ENCODE data around the gene PBX4.

Gene PBX4

DNA sequence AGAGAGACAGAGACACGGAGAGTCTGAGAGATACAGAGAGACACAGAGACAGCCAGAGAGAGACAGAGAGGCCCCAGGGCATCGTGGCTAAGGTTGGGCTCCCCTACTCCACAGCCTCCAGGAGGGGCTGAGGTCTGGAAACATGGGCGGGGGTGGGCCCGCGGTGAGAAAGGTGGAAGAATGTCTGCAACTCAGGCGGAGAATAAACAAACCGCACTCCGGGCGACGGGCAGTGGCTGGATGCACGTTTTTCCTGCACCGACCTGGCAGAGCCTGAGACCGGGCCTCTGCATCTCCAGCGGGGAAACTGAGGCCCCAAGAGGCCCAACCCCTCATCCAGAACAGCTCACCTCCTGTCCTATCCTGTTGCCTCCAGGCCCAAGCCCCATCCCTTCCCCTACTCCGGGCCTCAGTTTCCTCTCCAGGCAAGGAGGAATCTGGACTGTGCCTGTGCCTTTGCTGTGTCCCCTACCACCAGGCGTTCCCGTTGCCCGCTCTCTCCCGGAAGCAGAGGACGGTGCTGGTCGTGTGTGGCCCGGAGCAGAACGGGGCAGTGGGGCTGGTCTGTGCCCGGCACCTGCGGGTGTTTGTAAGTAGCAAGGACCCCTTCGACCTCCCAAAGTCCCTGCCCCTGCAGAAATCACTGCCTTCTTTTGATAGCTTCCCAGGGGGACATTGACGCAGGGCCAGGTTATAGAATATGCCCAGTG lies 83.8 kb downstream of the PBX4 start:
- H3K27ac ChIP-seq (ENCODE audit: insufficient read depth, low read length, poor library complexity, severe bottlenecking) = no peak overlapping the region
- H3K4me3 ChIP-seq (ENCODE audit: insufficient read depth, low read depth, low read length, poor library complexity, severe bottlenecking) = no peak overlapping the region
- H3K9me3 ChIP-seq (ENCODE audit: control insufficient read depth, low read length) = no peaks in the 10 kb centered on the region

DNA sequence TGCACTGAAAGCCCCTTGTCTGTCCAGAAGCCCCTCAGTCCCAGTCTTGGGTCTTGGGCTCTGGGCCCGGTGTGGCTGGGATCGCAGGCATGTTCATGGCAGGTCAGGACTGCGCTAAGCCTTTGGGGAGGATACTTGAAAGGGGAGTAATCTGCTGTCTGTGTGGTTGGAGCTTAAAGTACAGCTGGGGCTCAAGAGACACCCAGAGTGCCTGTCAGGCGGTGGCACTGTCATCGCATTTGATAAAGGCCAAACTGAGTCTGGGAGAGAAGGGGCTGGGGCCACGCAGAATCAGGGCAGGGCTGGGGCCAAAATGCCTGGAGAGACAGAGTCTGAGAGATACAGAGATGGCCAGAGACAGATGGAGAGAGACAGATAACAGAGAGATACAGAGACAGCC lies 84.6 kb downstream of the PBX4 start:
- H3K36me3 ChIP-seq (ENCODE audit: control insufficient read depth, insufficient read depth, low read length) = peaks cover 6% of the 10 kb centered on the region
- H3K9me3 ChIP-seq (ENCODE audit: control insufficient read depth, low read length) = no peaks in the 10 kb centered on the region
- no peaks in the 10 kb centered on the region for H3K27me3 ChIP-seq (replicated peaks; ENCODE audit: control insufficient read depth, insufficient read depth, low read length, poor library complexity, severe bottlenecking)
- DNase-seq = no peak
- H3K4me3 ChIP-seq (ENCODE audit: insufficient read depth, low read depth, low read length, poor library complexity, severe bottlenecking) = no peak overlapping the region
- peaks cover 23% of the 10 kb centered on the region for H3K4me1 ChIP-seq (ENCODE audit: control insufficient read depth, insufficient read depth, low read length, poor library complexity, severe bottlenecking)
- H3K27ac ChIP-seq (ENCODE audit: insufficient read depth, low read length, poor library complexity, severe bottlenecking) = no peak overlapping the region

More for the DNA sequence above, 83.8 kb downstream of the PBX4 start:
- no peaks in the 10 kb centered on the region for H3K27me3 ChIP-seq (replicated peaks; ENCODE audit: control insufficient read depth, insufficient read depth, low read length, poor library complexity, severe bottlenecking)
- no peaks in the 10 kb centered on the region for H3K36me3 ChIP-seq (ENCODE audit: control insufficient read depth, insufficient read depth, low read length)
- H3K4me1 ChIP-seq (ENCODE audit: control insufficient read depth, insufficient read depth, low read length, poor library complexity, severe bottlenecking) = peaks cover 23% of the 10 kb centered on the region
- DNase-seq = no peak

DNA sequence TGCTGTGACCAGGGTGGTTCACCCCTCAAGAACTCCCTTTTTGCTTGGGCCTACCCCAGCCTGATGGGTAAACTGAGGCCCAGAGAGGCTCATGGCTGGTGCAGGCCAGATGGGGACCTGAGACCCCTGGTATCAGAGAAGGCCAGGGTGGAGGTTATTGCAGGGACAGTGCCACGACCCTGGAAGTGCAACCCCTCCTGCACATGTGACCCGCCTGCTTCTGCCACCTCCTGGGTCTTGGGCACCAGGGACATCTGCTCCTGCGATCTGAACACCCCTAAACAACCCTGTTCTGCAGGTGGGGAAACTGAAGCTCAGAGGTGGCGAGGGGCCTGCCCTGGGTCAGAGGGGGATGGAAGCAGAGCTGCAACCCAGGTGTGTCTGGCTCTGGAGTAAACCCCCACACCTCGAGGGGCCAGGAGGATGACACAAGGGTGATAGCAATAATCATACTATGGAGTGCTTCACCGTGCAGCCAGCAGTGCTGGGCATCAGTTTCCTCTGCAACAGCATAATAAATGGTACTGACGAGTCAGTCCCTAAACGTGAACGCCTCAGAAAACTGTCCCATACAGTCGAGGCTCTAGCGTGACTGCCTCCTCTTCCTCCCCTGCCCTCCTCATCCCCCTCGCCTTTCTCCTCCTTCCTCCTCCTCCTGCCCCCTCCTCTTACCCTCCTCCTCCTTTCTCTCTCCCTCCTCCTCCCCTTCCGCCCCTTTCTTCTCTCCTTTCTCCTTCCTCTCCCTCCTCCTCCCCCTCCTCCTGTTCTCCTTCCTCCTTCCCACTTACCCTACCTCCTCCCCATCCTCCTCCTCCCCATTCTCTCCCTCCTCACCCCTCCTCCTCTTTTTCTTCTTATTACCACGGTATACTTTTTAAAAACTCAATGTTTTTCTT lies 85.4 kb downstream of the PBX4 start:
- H3K4me3 ChIP-seq (ENCODE audit: insufficient read depth, low read depth, low read length, poor library complexity, severe bottlenecking) = no peak overlapping the region
- no peak for DNase-seq

DNA sequence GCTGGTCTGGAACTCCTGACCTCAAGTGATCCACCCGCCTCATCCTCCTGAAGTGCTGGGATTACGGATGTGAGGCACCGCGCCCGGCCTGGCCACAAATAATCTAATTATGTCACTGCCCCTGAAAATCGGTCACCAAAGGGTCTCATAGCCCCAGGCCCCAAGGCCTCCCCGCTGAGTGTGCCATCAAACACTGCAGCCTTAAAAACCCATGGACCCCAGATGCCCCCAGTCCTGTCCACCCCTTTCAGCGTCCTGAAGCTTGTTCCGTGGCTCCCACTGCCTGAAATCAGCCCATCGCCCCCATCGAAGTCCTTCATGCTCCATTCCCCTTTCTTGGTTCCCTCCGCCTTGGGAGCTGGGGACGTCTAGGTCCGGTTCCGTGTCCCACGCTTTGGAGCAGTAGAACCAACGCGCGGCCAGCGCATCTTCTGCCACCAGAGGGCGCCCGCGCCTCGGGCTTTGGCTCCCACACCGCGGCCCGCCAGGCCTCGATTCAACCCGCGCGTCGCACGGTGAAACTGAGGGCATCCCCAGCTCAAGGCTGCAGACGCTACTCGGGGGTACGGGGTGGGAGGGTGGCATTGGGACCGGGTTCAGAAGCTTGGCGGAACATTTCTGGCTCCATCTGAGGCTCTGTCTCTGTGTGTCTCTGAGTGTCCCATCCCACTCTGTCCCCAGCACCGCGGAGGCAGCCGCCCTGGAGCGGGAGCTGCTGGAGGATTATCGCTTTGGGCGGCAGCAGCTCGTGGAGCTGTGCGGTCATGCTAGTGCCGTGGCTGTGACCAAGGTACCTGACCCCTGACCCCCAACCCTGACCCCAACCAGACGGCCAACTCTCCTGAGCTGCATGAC lies 86.3 kb downstream of the PBX4 start:
- peaks cover 20% of the 10 kb centered on the region for H3K36me3 ChIP-seq (ENCODE audit: control insufficient read depth, insufficient read depth, low read length)
- no peaks in the 10 kb centered on the region for H3K27me3 ChIP-seq (replicated peaks; ENCODE audit: control insufficient read depth, insufficient read depth, low read length, poor library complexity, severe bottlenecking)
- H3K27ac ChIP-seq (ENCODE audit: insufficient read depth, low read length, poor library complexity, severe bottlenecking) = no peak overlapping the region
- H3K4me3 ChIP-seq (ENCODE audit: insufficient read depth, low read depth, low read length, poor library complexity, severe bottlenecking) = no peak overlapping the region
- H3K9me3 ChIP-seq (ENCODE audit: control insufficient read depth, low read length) = no peaks in the 10 kb centered on the region
- peaks cover 12% of the 10 kb centered on the region for H3K4me1 ChIP-seq (ENCODE audit: control insufficient read depth, insufficient read depth, low read length, poor library complexity, severe bottlenecking)
- peak; percentile 62 to 79 (median 73) for DNase-seq

More for the DNA sequence above, 85.4 kb downstream of the PBX4 start:
- H3K36me3 ChIP-seq (ENCODE audit: control insufficient read depth, insufficient read depth, low read length) = peaks cover 11% of the 10 kb centered on the region
- peaks cover 16% of the 10 kb centered on the region for H3K4me1 ChIP-seq (ENCODE audit: control insufficient read depth, insufficient read depth, low read length, poor library complexity, severe bottlenecking)
- no peaks in the 10 kb centered on the region for H3K27me3 ChIP-seq (replicated peaks; ENCODE audit: control insufficient read depth, insufficient read depth, low read length, poor library complexity, severe bottlenecking)
- no peak overlapping the region for H3K27ac ChIP-seq (ENCODE audit: insufficient read depth, low read length, poor library complexity, severe bottlenecking)
- H3K9me3 ChIP-seq (ENCODE audit: control insufficient read depth, low read length) = no peaks in the 10 kb centered on the region

DNA sequence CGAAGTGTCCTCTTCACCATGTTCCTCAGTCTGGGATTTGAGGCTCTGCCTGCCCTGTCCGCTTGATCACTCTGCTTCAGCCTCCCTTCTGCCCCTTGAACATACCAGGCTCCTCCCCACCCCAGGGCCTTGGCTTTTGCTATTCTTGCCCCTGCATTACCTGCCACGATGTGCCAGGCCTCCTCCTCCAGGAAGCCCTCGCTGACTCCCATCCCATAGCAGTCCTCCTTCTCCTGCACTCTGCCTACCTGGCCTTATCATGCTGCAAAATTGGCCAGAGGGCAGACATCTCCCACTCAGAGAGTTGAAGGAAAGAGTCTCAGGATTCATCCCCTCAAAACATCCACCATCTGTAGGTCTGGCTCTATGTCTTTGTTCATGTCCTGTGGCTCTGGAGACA lies 87.6 kb downstream of the PBX4 start:
- Histone ChIP-seq H3K9me3 (ENCODE audit: control insufficient read depth, low read length) (no peaks in the 10 kb centered on the region), H3K4me1 (ENCODE audit: control insufficient read depth, insufficient read depth, low read length, poor library complexity, severe bottlenecking) (peaks cover 12% of the 10 kb centered on the region), H3K36me3 (ENCODE audit: control insufficient read depth, insufficient read depth, low read length) (peaks cover 27% of the 10 kb centered on the region), H3K27me3 (replicated peaks; ENCODE audit: control insufficient read depth, insufficient read depth, low read length, poor library complexity, severe bottlenecking) (no peaks in the 10 kb centered on the region), H3K4me3 (ENCODE audit: insufficient read depth, low read depth, low read length, poor library complexity, severe bottlenecking) (no peak overlapping the region), H3K27ac (ENCODE audit: insufficient read depth, low read length, poor library complexity, severe bottlenecking) (no peak overlapping the region)
- DNase-seq = no peak

DNA sequence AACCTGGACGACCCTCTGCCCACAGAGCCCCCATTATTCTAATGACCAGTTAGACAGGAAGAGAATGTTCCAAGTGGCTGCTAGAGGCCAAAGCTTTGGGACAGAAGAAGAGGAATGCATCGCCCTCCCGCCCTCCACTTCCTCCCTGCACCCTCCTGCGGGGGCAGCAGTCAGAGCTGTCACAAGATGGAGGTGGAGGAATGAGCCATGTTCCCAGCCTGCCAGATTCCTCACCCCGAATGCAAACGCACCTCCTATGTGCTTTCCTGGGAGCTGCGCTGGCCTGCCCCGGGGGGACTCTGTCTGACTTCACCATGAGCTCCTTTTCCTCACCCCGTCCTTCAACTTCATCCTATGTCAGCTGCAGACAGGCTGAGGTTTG lies 88.1 kb downstream of the PBX4 start:
- no peak for DNase-seq
- Histone ChIP-seq H3K36me3 (ENCODE audit: control insufficient read depth, insufficient read depth, low read length) (peaks cover 28% of the 10 kb centered on the region), H3K27me3 (replicated peaks; ENCODE audit: control insufficient read depth, insufficient read depth, low read length, poor library complexity, severe bottlenecking) (no peaks in the 10 kb centered on the region), H3K4me1 (ENCODE audit: control insufficient read depth, insufficient read depth, low read length, poor library complexity, severe bottlenecking) (peaks cover 12% of the 10 kb centered on the region), H3K27ac (ENCODE audit: insufficient read depth, low read length, poor library complexity, severe bottlenecking) (no peak overlapping the region), H3K9me3 (ENCODE audit: control insufficient read depth, low read length) (no peaks in the 10 kb centered on the region), H3K4me3 (ENCODE audit: insufficient read depth, low read depth, low read length, poor library complexity, severe bottlenecking) (no peak overlapping the region)

DNA sequence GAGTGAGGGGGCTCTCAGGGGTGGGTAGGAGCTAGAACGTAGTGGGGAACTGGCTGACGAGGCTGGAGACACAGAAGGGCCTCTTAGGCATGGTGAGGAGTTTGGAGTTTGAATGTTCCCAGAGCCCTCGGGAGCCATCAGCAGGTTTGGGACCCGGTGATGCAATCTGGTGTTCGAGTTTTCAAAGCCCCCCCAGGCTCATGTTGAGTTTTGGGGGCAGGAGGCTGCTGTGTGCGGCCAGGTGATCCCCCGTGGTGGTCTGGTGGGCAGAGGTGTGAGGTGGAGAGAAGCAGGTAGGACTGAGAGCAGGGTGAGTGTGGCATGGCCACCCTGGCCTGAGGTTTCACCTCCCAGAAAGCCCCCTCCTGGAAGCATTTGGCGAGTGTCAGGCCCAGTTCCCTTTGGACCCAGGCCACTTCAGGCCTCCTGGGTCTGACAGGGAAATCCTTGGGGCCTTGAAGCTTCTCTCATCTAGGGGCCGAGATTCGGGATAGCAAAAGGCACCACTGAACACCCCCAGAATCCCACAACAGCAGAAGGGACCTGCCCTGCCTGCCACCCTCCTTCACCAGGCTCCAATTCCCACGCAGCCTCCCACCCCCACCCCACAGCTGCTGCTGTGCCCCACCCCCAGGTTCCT lies 88.6 kb downstream of the PBX4 start:
- H3K27ac ChIP-seq (ENCODE audit: insufficient read depth, low read length, poor library complexity, severe bottlenecking) = no peak overlapping the region
- peaks cover 12% of the 10 kb centered on the region for H3K4me1 ChIP-seq (ENCODE audit: control insufficient read depth, insufficient read depth, low read length, poor library complexity, severe bottlenecking)
- peaks cover 28% of the 10 kb centered on the region for H3K36me3 ChIP-seq (ENCODE audit: control insufficient read depth, insufficient read depth, low read length)
- H3K4me3 ChIP-seq (ENCODE audit: insufficient read depth, low read depth, low read length, poor library complexity, severe bottlenecking) = no peak overlapping the region
- H3K9me3 ChIP-seq (ENCODE audit: control insufficient read depth, low read length) = no peaks in the 10 kb centered on the region
- no peaks in the 10 kb centered on the region for H3K27me3 ChIP-seq (replicated peaks; ENCODE audit: control insufficient read depth, insufficient read depth, low read length, poor library complexity, severe bottlenecking)
- no peak for DNase-seq

DNA sequence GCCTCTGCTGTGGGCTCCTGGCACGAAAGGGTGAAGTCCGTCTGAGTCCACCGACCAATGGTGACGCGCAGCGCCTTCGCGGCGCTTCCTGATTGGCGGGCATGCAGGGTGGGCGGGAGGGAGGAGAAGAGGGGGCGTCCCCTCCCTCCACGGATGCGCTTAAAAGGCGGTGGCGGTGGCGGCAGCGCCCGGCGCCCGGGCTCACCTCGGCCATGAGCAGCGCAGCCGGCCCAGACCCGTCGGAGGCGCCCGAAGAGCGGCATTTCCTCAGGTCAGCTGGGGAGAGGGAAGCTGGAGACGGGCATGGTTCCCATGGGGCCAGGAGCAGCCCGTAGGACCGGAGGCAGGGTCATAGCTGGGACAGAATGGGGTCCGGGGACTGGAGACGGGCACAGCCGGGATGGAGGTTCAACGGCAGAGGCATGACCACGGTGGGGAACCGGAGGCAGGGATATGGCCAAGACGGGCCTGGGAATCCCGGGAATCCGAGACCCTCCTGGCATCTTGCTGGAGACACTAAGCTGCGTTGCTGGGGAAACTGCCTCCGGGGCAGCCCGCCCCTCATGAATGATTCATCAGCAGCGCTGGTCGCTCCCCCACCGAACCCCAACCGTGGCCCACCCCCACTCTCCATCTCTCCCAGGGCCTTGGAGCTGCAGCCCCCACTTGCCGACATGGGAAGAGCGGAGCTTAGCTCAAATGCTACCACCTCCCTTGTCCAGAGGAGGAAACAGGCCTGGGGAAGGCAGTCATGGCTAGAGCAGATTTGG lies 89.6 kb downstream of the PBX4 start, which contains the start of gene YJEFN3:
TSS of gene YJEFN3 (plus strand) at position 191 of the 770 bp plus-strand sequence. CDS start at position 213, 22 bp downstream.
- DNase-seq = no peak
- Histone ChIP-seq H3K27ac (ENCODE audit: insufficient read depth, low read length, poor library complexity, severe bottlenecking) (no peak within 1 kb of the TSS), H3K9me3 (ENCODE audit: control insufficient read depth, low read length) (no peaks in the 10 kb centered on the region), H3K36me3 (ENCODE audit: control insufficient read depth, insufficient read depth, low read length) (peaks cover 28% of the 10 kb centered on the region), H3K4me3 (ENCODE audit: insufficient read depth, low read depth, low read length, poor library complexity, severe bottlenecking) (no peak within 1 kb of the TSS), H3K4me1 (ENCODE audit: control insufficient read depth, insufficient read depth, low read length, poor library complexity, severe bottlenecking) (peaks cover 12% of the 10 kb centered on the region), H3K27me3 (replicated peaks; ENCODE audit: control insufficient read depth, insufficient read depth, low read length, poor library complexity, severe bottlenecking) (no peaks in the 10 kb centered on the region)

Measured in effector memory CD4-positive, alpha-beta T cell (primary cell).